Keratinocyte (primary cell): Measurements from ENCODE around the gene PRKCA. TPM values are rescaled to one million over a fixed set of nuclear protein-coding genes. Genes with fewer than 3 reads are reported as not detected.

Experiments used
- DNase-seq: peaks from one replicate; pipeline ENCODE4 v3.0.0-alpha.2; 2011; ENCODE audit warnings: low read depth, missing footprints, low spot score
- FAIRE-seq: peaks from 2 replicates; lab custom pipeline; 2011; peaks lifted over from hg19 to GRCh38; lab: Jason Lieb, UNC
- H2AFZ ChIP-seq: 2 replicates; pipeline ENCODE4 v1.6.0; 2012; ENCODE audit warnings: low read length, control low read depth, inconsistent platforms; ENCODE audit not compliant: control insufficient read depth
- H3K27ac ChIP-seq: 2 replicates; pipeline ENCODE4 v1.5.1; 2011; ENCODE audit warnings: low read length; ENCODE audit not compliant: control insufficient read depth, insufficient read depth
- H3K27me3 ChIP-seq: 3 replicates; pipeline ENCODE4 v1.6.0; 2011; ENCODE audit warnings: low read length; ENCODE audit not compliant: control insufficient read depth, insufficient read depth; ENCODE audit errors: extremely low read depth
- H3K36me3 ChIP-seq, 2 experiments: 2 replicates in 1 of 2; 3 replicates in 1 of 2; pipeline ENCODE4 v1.5.1; 2011; ENCODE audit warnings: low read length in 2 of 2, mild to moderate bottlenecking in 1 of 2; ENCODE audit not compliant: control insufficient read depth in 2 of 2, insufficient read depth in 2 of 2; ENCODE audit errors: extremely low read depth in 1 of 2
- H3K4me1 ChIP-seq: 3 replicates; pipeline ENCODE4 v1.5.1; 2011; ENCODE audit warnings: low read length; ENCODE audit not compliant: control insufficient read depth, insufficient read depth; ENCODE audit errors: extremely low read depth
- H3K4me2 ChIP-seq: 3 replicates; pipeline ENCODE4 v1.6.0; 2011; ENCODE audit warnings: low read depth, low read length; ENCODE audit not compliant: control insufficient read depth, insufficient read depth; ENCODE audit errors: extremely low read depth
- H3K4me3 ChIP-seq, 3 experiments: fragments of 200-600 bp in 1 of 3; sonication (generic) in 1 of 3; 2 replicates in 2 of 3; 3 replicates in 1 of 3; pipeline ENCODE4 v1.5.1; 2011 to 2016; ENCODE audit warnings: low read length in 3 of 3, mild to moderate bottlenecking in 3 of 3, control low read depth in 2 of 3, inconsistent platforms in 1 of 3, low read depth in 1 of 3, mixed read lengths in 1 of 3, mixed run types in 1 of 3, moderate library complexity in 1 of 3; ENCODE audit not compliant: control insufficient read depth in 2 of 3, insufficient read depth in 2 of 3; ENCODE audit errors: extremely low read depth in 1 of 3
- H3K79me2 ChIP-seq: 2 replicates; pipeline ENCODE4 v1.6.0; 2012; ENCODE audit warnings: low read length; ENCODE audit not compliant: control insufficient read depth, insufficient read depth
- H3K9ac ChIP-seq: 3 replicates; pipeline ENCODE4 v1.6.0; 2011; ENCODE audit warnings: low read length; ENCODE audit not compliant: control insufficient read depth, insufficient read depth; ENCODE audit errors: extremely low read depth
- H3K9me1 ChIP-seq: 3 replicates; pipeline ENCODE4 v1.6.0; 2011; ENCODE audit warnings: low read length; ENCODE audit not compliant: control insufficient read depth, insufficient read depth; ENCODE audit errors: extremely low read depth
- H3K9me3 ChIP-seq: 2 replicates; pipeline ENCODE4 v1.5.1; 2012; ENCODE audit warnings: low read depth, low read length; ENCODE audit not compliant: control insufficient read depth
- H4K20me1 ChIP-seq: 3 replicates; pipeline ENCODE4 v1.6.0; 2011; ENCODE audit warnings: low read length; ENCODE audit not compliant: control insufficient read depth, insufficient read depth; ENCODE audit errors: extremely low read depth
- EZH2 ChIP-seq: IDR thresholded peaks from one replicate; pipeline ENCODE4 v1.6.1; 2012; ENCODE audit warnings: inconsistent platforms, mild to moderate bottlenecking, low read length, moderate library complexity
- dilution Hi-C: fragments of 300-500 bp; cut with MboI; formaldehyde crosslinking; loops from one replicate; pipeline ENCODE4 v1.7.0; 2020; ENCODE audit warnings: low sequenced_read_pairs; ENCODE audit not compliant: extremely low pct_ligation_motif_present
- polyA plus RNA-seq, 5 experiments: library from polyadenylated mRNA; depleted of rRNA in 3 of 5; stranded (reverse) in 3 of 5; stranded (forward) in 1 of 5; unstranded in 1 of 5; fragments of >200 nt; gene quantifications; 1 replicate in 1 of 5; 2 replicates in 3 of 5; 3 replicates in 1 of 5; pipeline versions ENCODE4 v1.2.1 to v1.2.3, GENCODE V29; 2011 to 2012; ENCODE audit warnings: missing spikeins in 2 of 5, low read depth in 1 of 5, low replicate concordance in 1 of 5
- TF ChIP-seq, protein P1 (sequence below), 3 experiments: IDR thresholded peaks in 1 of 3; conservative IDR thresholded peaks in 1 of 3; optimal IDR thresholded peaks in 1 of 3; 2 replicates in 2 of 3; 3 replicates in 1 of 3; pipeline versions ENCODE3 to v1.5.1; 2011; ENCODE audit warnings: low read length in 3 of 3, mild to moderate bottlenecking in 3 of 3, moderate library complexity in 2 of 3, control low read depth in 1 of 3, inconsistent platforms in 1 of 3; ENCODE audit not compliant: insufficient read depth in 2 of 3; ENCODE audit errors: extremely low read depth in 1 of 3

PRKCA gene
- polyA plus RNA-seq, 1 donor (not counting 4 experiments of a cell fraction or from before 2014, with no cell fraction given), result 3.6 TPM

DNA sequence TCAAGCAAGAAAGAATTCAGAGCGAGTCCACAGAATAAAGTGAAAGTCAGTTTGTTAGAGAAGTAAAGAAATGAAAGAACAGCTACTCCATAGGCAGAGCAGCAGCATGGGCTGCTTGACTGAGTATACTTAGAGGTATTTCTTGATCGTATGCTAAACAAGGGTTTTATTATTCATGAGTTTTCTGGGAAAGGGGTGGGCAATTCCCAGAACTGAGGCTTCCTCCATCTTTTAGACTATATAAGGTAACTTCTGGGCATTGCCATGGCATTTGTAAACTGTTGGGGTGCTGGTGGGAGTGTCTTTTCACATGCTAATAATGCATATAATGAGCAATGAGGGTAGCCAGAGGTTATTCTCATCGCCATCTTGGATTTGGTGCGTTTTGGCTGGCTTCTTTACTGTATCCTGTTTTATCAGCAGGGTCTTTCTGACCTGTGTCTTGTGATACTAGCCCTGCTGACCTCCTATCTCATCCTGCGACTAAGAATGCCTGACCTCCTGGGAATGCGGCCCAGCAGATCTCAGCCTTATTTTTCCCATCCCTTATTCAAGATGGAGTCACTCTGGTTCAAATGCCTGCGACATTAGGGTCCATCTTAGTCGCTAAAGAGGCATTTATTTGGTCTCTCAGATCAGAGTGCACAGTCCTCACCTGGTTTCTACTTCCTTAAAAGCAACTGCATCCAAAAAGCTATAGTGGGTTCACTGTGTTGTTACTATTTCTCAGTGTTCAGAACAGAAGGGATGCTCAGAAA is 432.0 kb downstream of the PRKCA start:
- H3K79me2 ChIP-seq, result no peaks in the 10 kb centered on the region
- H3K4me1 ChIP-seq, result no peaks in the 10 kb centered on the region
- H3K36me3 ChIP-seq, result no peaks in the 10 kb centered on the region
- no peak overlapping the region for H3K27ac ChIP-seq
- no peak overlapping the region for H3K9ac ChIP-seq
- no peaks in the 10 kb centered on the region for H3K9me1 ChIP-seq
- no peak overlapping the region for H2AFZ ChIP-seq
- no peaks in the 10 kb centered on the region for H4K20me1 ChIP-seq
- FAIRE-seq (no peak), DNase-seq (no peak)
- H3K4me2 ChIP-seq, result no peak overlapping the region
- TF ChIP-seq, protein P1, sequence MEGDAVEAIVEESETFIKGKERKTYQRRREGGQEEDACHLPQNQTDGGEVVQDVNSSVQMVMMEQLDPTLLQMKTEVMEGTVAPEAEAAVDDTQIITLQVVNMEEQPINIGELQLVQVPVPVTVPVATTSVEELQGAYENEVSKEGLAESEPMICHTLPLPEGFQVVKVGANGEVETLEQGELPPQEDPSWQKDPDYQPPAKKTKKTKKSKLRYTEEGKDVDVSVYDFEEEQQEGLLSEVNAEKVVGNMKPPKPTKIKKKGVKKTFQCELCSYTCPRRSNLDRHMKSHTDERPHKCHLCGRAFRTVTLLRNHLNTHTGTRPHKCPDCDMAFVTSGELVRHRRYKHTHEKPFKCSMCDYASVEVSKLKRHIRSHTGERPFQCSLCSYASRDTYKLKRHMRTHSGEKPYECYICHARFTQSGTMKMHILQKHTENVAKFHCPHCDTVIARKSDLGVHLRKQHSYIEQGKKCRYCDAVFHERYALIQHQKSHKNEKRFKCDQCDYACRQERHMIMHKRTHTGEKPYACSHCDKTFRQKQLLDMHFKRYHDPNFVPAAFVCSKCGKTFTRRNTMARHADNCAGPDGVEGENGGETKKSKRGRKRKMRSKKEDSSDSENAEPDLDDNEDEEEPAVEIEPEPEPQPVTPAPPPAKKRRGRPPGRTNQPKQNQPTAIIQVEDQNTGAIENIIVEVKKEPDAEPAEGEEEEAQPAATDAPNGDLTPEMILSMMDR (optimal IDR thresholded peaks at IDR 0.05 in 1 of 3, IDR thresholded peaks at IDR 0.05 in 1 of 3, conservative IDR thresholded peaks at IDR 0.05 in 1 of 3; ENCODE audit: extremely low read depth in 1 of 3, insufficient read depth in 2 of 3, low read length in 3 of 3), result no peak
- no peak for TF ChIP-seq EZH2
- H3K4me3 ChIP-seq, result no peak overlapping the region
- no peaks in the 10 kb centered on the region for H3K27me3 ChIP-seq
- H3K9me3 ChIP-seq, result no peaks in the 10 kb centered on the region
- dilution Hi-C loops, result no loop called here

DNA sequence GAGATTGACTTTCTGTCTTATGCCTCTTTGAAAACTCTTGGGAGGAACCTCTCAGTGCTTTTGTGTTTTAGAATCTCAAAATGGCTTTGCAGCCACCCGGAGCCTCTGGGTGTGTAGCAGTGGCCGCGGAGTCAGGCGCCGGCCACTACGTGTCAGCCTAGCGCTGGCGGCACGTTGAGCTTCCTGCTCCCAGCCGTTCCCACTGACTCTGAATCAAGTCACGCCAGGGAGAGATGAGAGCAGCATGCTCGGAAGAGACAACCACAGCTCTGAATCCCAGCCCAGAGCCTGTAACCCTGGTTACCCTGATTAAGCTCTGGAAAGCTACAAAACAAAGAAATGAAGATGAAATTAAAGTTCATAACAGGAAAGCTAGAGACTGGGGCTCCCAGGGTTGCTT is 435.1 kb downstream of the PRKCA start:
- Histone ChIP-seq H3K27me3 (no peaks in the 10 kb centered on the region), H4K20me1 (no peaks in the 10 kb centered on the region), H3K4me1 (peaks cover 3% of the 10 kb centered on the region), H2AFZ (no peak overlapping the region), H3K4me3 (no peak overlapping the region), H3K9ac (no peak overlapping the region), H3K79me2 (no peaks in the 10 kb centered on the region), H3K27ac (no peak overlapping the region), H3K36me3 (no peaks in the 10 kb centered on the region), H3K9me3 (no peaks in the 10 kb centered on the region), H3K9me1 (no peaks in the 10 kb centered on the region), H3K4me2 (no peak overlapping the region)
- TF ChIP-seq EZH2, result no peak
- TF ChIP-seq, protein P1 (optimal IDR thresholded peaks at IDR 0.05 in 1 of 3, IDR thresholded peaks at IDR 0.05 in 1 of 3, conservative IDR thresholded peaks at IDR 0.05 in 1 of 3; ENCODE audit: extremely low read depth in 1 of 3, insufficient read depth in 2 of 3, low read length in 3 of 3), result no peak
- FAIRE-seq (no peak), DNase-seq (no peak)
- dilution Hi-C loops, result no loop called here
